Tibial artery (tissue), 4 donors: ENCODE measurements around the gene CACNA2D1.
"Not testable (repeated sequence)": the region's sequence is repeated elsewhere in the genome, so short reads cannot be mapped to it uniquely, and the experiment has no call there.

ENCODE experiments used
- DNase-seq, 2 donors: peaks; one replicate each; pipeline ENCODE4 v3.0.0-alpha.2; 2019
- H3K27ac ChIP-seq, 2 donors: fragments of 200-600 bp; sonication (generic) in 1 of 2; 1 replicate in 1 of 2; 2 replicates in 1 of 2; pipeline ENCODE4 v1.5.1; 2018 to 2019; ENCODE audit warnings: mild to moderate bottlenecking in 1 of 2
- H3K27me3 ChIP-seq, 2 donors: fragments of 200-600 bp; sonication (generic) in 1 of 2; one replicate each; pipeline versions ENCODE4 v1.5.1 to v1.6.0; 2016 to 2019
- H3K36me3 ChIP-seq, 3 donors: fragments of 200-600 bp; sonication (generic) in 2 of 3; one replicate each; pipeline ENCODE4 v1.5.1; 2016 to 2019; ENCODE audit warnings: mild to moderate bottlenecking in 2 of 3
- H3K4me1 ChIP-seq, 4 donors: fragments of 200-600 bp; sonication (generic) in 2 of 4; 1 replicate in 3 of 4; 2 replicates in 1 of 4; pipeline ENCODE4 v1.5.1; 2016 to 2019
- H3K4me3 ChIP-seq, 2 donors: fragments of 200-600 bp; sonication (generic) in 1 of 2; 1 replicate in 1 of 2; 2 replicates in 1 of 2; pipeline ENCODE4 v1.5.1; 2018 to 2019; ENCODE audit warnings: mild to moderate bottlenecking in 2 of 2
- H3K9me3 ChIP-seq, 3 donors: fragments of 200-600 bp; sonication (generic) in 1 of 3; one replicate each; pipeline ENCODE4 v1.5.1; 2016 to 2019
- CTCF ChIP-seq, 2 experiments: fragments of 200-600 bp in 1 of 2; fragments of 450-650 bp in 1 of 2; IDR thresholded peaks; one replicate each; pipeline ENCODE4 v1.5.1; 2017 to 2019; ENCODE audit warnings: antibody characterized with exemption in 2 of 2, mild to moderate bottlenecking in 1 of 2, moderate library complexity in 1 of 2
- intact Hi-C: fragments of 100-400 bp; cut with DNase I; formaldehyde crosslinking; loops from one replicate; pipeline ENCODE4 v1.15.0; 2023; ENCODE audit warnings: low total_unique reads

Gene CACNA2D1

GRCh38 chr7:82433507-82433906, 10.1 kb downstream of the CACNA2D1 start:
- intact Hi-C loops, result no loop called here
- Histone ChIP-seq H3K36me3 (no peaks in the 10 kb centered on the region), H3K4me3 (no peak overlapping the region), H3K27me3 (no peaks in the 10 kb centered on the region), H3K4me1 (no peaks in the 10 kb centered on the region), H3K9me3 (no peaks in the 10 kb centered on the region), H3K27ac (no peak overlapping the region)
- no peak for TF ChIP-seq CTCF (IDR thresholded peaks at IDR 0.05)
- DNase-seq, result no peak

- DNase-seq, H3K9me3 ChIP-seq, H3K27ac ChIP-seq, H3K27me3 ChIP-seq, intact Hi-C loops, H3K4me3 ChIP-seq, H3K4me1 ChIP-seq, H3K36me3 ChIP-seq: not testable (repeated sequence)
Observed at GRCh38 chr7:82432743-82433142, 10.8 kb downstream of the CACNA2D1 start.

GRCh38 chr7:82430500-82431465, 12.8 kb downstream of the CACNA2D1 start:
- Histone ChIP-seq H3K27ac (no peak overlapping the region), H3K4me3 (no peak overlapping the region), H3K9me3 (no peaks in the 10 kb centered on the region)

GRCh38 chr7:82429408-82429807, 14.2 kb downstream of the CACNA2D1 start:
- no peak for DNase-seq
- no peak overlapping the region for H3K27ac ChIP-seq
- no peak overlapping the region for H3K4me3 ChIP-seq
- no peaks in the 10 kb centered on the region for H3K9me3 ChIP-seq
- H3K36me3 ChIP-seq, result no peaks in the 10 kb centered on the region
- TF ChIP-seq CTCF (IDR thresholded peaks at IDR 0.05), result no peak
- H3K27me3 ChIP-seq, result no peaks in the 10 kb centered on the region
- intact Hi-C loops, result no loop called here
- no peaks in the 10 kb centered on the region for H3K4me1 ChIP-seq

More at GRCh38 chr7:82430500-82431465, 12.8 kb downstream of the CACNA2D1 start:
- H3K4me1 ChIP-seq, result no peaks in the 10 kb centered on the region
- no peak for DNase-seq
- intact Hi-C loops, result no loop called here
- no peaks in the 10 kb centered on the region for H3K27me3 ChIP-seq
- no peaks in the 10 kb centered on the region for H3K36me3 ChIP-seq
- no peak for TF ChIP-seq CTCF (IDR thresholded peaks at IDR 0.05)

DNA sequence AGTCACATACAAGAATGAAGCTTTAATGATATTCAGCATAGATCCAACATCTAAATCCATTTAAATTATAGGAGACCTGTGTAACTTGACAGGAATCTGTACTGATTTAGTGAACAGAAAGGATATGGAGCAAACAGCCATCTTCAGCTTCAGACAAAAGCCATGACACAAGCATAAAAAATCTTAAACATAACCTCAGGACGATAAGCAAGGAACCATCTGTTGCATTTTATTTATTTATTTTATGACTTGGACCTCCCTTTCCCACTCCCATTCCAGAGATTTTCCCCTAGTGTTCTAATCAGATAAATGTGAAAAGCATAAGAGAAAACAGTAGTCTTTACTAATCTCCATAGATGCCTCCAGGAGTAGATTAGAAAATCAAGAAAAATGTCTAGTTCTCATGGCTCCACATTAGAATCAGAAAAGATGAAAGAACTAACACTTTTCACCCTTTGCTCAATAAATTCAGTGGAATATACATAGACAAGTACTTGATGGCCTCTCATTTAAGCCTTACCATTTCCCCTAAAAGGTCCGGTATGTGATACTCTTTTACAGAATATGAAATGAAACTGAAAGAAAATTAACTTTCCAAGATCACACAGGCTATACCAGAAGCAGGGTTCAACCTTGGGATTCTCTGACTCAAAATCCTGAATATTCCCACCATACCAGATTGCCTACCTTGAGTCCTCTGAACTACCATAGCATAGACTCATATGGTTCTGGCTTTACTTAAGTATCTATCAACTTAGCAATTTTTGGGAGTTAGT, 15.2 kb downstream of the CACNA2D1 start:
- H3K4me1 ChIP-seq, result no peaks in the 10 kb centered on the region
- no peaks in the 10 kb centered on the region for H3K9me3 ChIP-seq
- no peak for TF ChIP-seq CTCF (IDR thresholded peaks at IDR 0.05)
- H3K4me3 ChIP-seq, result no peak overlapping the region
- no peaks in the 10 kb centered on the region for H3K36me3 ChIP-seq
- no peaks in the 10 kb centered on the region for H3K27me3 ChIP-seq
- DNase-seq, result no peak
- intact Hi-C loops, result no loop called here
- H3K27ac ChIP-seq, result no peak overlapping the region

- no peak for DNase-seq
- intact Hi-C loops, result no loop called here
- no peaks in the 10 kb centered on the region for H3K4me1 ChIP-seq
- no peaks in the 10 kb centered on the region for H3K36me3 ChIP-seq
- no peaks in the 10 kb centered on the region for H3K9me3 ChIP-seq
- TF ChIP-seq CTCF (IDR thresholded peaks at IDR 0.05), result no peak
- H3K27ac ChIP-seq, result no peak overlapping the region
- H3K27me3 ChIP-seq, result no peaks in the 10 kb centered on the region
- H3K4me3 ChIP-seq, result no peak overlapping the region
Observed at GRCh38 chr7:82423446-82423845, 20.1 kb downstream of the CACNA2D1 start.
